DMS153 treated with DMSO at 0.1 percent for 48 hours (cell line): Measurements from ENCODE around the gene ARID5B.

ENCODE experiments used
- DNase-seq: peaks from one replicate; lab custom pipeline; 2025; ENCODE audit not compliant: unreplicated experiment; lab: John Stamatoyannopoulos, UW

ARID5B gene

GRCh38 chr10:62010366-62010765, 108.9 kb downstream of the ARID5B start:
- no peak for DNase-seq

- DNase-seq = no peak
Measured at GRCh38 chr10:62011558-62011957, 110.1 kb downstream of the ARID5B start.

GRCh38 chr10:62012318-62012717, 110.8 kb downstream of the ARID5B start:
- DNase-seq = no peak

GRCh38 chr10:62014510-62014909, 113.0 kb downstream of the ARID5B start:
- DNase-seq = no peak

- DNase-seq = no peak
Measured at GRCh38 chr10:62015994-62016393, 114.5 kb downstream of the ARID5B start.

GRCh38 chr10:62016623-62017490, 115.4 kb downstream of the ARID5B start:
- no peak for DNase-seq

- DNase-seq = no peak
Measured at GRCh38 chr10:62017491-62017870, 116.0 kb downstream of the ARID5B start.

- DNase-seq = no peak
Measured at GRCh38 chr10:62018131-62018911, 116.8 kb downstream of the ARID5B start.

- DNase-seq = no peak
Measured at GRCh38 chr10:62019013-62019684, 117.7 kb downstream of the ARID5B start.

GRCh38 chr10:62019685-62020359, 118.3 kb downstream of the ARID5B start:
- no peak for DNase-seq

- DNase-seq = no peak
Measured at GRCh38 chr10:62021128-62021665, 119.7 kb downstream of the ARID5B start.

- DNase-seq = no peak
Measured at GRCh38 chr10:62021978-62022802, 120.7 kb downstream of the ARID5B start.

GRCh38 chr10:62022830-62023229, 121.3 kb downstream of the ARID5B start:
- no peak for DNase-seq

- DNase-seq = no peak
Measured at GRCh38 chr10:62023329-62023728, 121.8 kb downstream of the ARID5B start.

GRCh38 chr10:62024026-62024701, 122.7 kb downstream of the ARID5B start:
- DNase-seq = no peak

- no peak for DNase-seq
Measured at GRCh38 chr10:62025134-62025794, 123.8 kb downstream of the ARID5B start.

- DNase-seq = no peak
Measured at GRCh38 chr10:62025901-62026879, 124.7 kb downstream of the ARID5B start.
